ENCODE results near the gene SLC16A8.

SLC16A8 gene

GRCh38 chr22:38029901-38030300, 54.1 kb downstream of the SLC16A8 start:
- no peak overlapping the region for H3K4me3 ChIP-seq
- TF ChIP-seq CTCF (IDR thresholded peaks at IDR 0.05) = no peak
- no peak for DNase-seq (ENCODE audit: low spot score)
- peak overlapping the region in 1 of 2 donors; percentile 14 for H3K27ac ChIP-seq

DNA sequence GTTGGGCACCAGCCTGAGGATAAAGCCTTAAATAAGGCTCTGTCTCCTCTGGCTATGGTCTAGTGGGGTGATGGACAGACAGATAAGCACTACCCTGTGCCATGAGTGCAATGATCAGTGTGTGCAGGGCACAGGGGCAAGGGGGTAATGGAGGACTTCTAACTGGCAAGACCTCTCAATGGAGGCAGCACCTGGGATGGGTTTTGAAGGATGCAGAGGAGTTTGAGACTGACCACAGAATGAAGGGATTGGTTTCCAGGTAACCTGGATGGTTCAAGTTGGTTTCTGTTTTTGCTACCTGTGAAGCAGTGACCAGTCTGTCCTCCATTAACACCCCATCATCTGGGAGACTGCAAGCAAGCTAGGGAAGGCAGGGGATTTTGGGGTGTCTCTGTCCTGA, 54.6 kb downstream of the SLC16A8 start:
- Histone ChIP-seq H3K27ac (peak overlapping the region in 1 of 2 donors; percentile 14), H3K4me3 (no peak overlapping the region)
- DNase-seq (ENCODE audit: low spot score) = no peak
- TF ChIP-seq CTCF (IDR thresholded peaks at IDR 0.05) = no peak

- Histone ChIP-seq H3K27ac (no peak overlapping the region), H3K4me3 (no peak overlapping the region)
- DNase-seq (ENCODE audit: low spot score) = no peak
- TF ChIP-seq CTCF (IDR thresholded peaks at IDR 0.05) = no peak
Observed at GRCh38 chr22:38028344-38029130, 55.4 kb downstream of the SLC16A8 start.
